ENCODE measurements around the gene WDR81. TPM values are rescaled to one million over a fixed set of nuclear protein-coding genes. Genes with fewer than 3 reads are reported as not detected.

WDR81 gene
- total RNA-seq, 4 donors from 2014 or later, result 38.8 to 63.3 (median 44.1) TPM

- no peak for TF ChIP-seq CTCF (IDR thresholded peaks at IDR 0.05; ENCODE audit: low read depth)
Observed at GRCh38 chr17:1695365-1695764, 29.1 kb upstream of the WDR81 start.

GRCh38 chr17:1697681-1698080 lies 26.8 kb upstream of the WDR81 start:
- TF ChIP-seq CTCF (IDR thresholded peaks at IDR 0.05; ENCODE audit: low read depth), result no peak

- TF ChIP-seq CTCF (IDR thresholded peaks at IDR 0.05; ENCODE audit: low read depth), result no peak
Observed at GRCh38 chr17:1703063-1703462, 21.4 kb upstream of the WDR81 start.

GRCh38 chr17:1705004-1705403 lies 19.5 kb upstream of the WDR81 start:
- TF ChIP-seq CTCF (IDR thresholded peaks at IDR 0.05; ENCODE audit: low read depth), result no peak

GRCh38 chr17:1707107-1707506 lies 17.4 kb upstream of the WDR81 start:
- no peak for TF ChIP-seq CTCF (IDR thresholded peaks at IDR 0.05; ENCODE audit: low read depth)

- TF ChIP-seq CTCF (IDR thresholded peaks at IDR 0.05; ENCODE audit: low read depth), result no peak
Observed at GRCh38 chr17:1709403-1709951, 15.0 kb upstream of the WDR81 start.

- TF ChIP-seq CTCF (IDR thresholded peaks at IDR 0.05; ENCODE audit: low read depth), result no peak
Observed at GRCh38 chr17:1709971-1710806, 14.3 kb upstream of the WDR81 start, which contains the start of gene TLCD2. TSS of gene TLCD2 (minus strand) at chr17:1710377. CDS start at chr17:1710242, 135 bp downstream.

All from subcutaneous adipose tissue (tissue), 4 donors.